ENCODE results near the gene F10. TPM values are rescaled to one million over a fixed set of nuclear protein-coding genes. Genes with fewer than 3 reads are reported as not detected.

Gene F10
- total and polyA plus RNA-seq, 2 experiments from 2014 or later: 0.76 to 1.6 TPM

- Histone ChIP-seq H3K79me2 (replicated peaks; ENCODE audit: insufficient read depth) (no peaks in the 10 kb centered on the region), H2AFZ (no peak overlapping the region), H4K20me1 (replicated peaks; ENCODE audit: insufficient read depth) (no peaks in the 10 kb centered on the region; the same call in none of the 2 replicates), H3K27ac (ENCODE audit: low read depth) (no peak overlapping the region), H3K4me1 (ENCODE audit: insufficient read depth) (no peaks in the 10 kb centered on the region), H3K4me3 (no peak overlapping the region), H3K4me2 (no peak overlapping the region), H3F3A (replicated peaks; ENCODE audit: low read depth) (no peaks in the 10 kb centered on the region), H3K36me3 (ENCODE audit: insufficient read depth) (peaks cover 4% of the 10 kb centered on the region; the same call in 1 of the 2 replicates), H3K27me3 (ENCODE audit: insufficient read depth) (no peaks in the 10 kb centered on the region), H3K9me2 (ENCODE audit: insufficient read depth) (no peaks in the 10 kb centered on the region)
- no peak overlapping the region for H3K4me3 Mint-ChIP-seq
- H3K27ac Mint-ChIP-seq: no peak overlapping the region
- no peaks in the 10 kb centered on the region for H3K9me3 Mint-ChIP-seq
- TF ChIP-seq ZNF114 (CRISPR knock-in tag; IDR thresholded peaks at IDR 0.05) (no peak), REST (IDR thresholded peaks at IDR 0.05; ENCODE audit: unreplicated experiment) (no peak), EZH2phosphoT487 (IDR thresholded peaks at IDR 0.05; ENCODE audit: unreplicated experiment) (no peak), CREB1 (CRISPR knock-in tag; IDR thresholded peaks at IDR 0.05; ENCODE audit: low read depth) (no peak), EZH2 (IDR thresholded peaks at IDR 0.05; ENCODE audit: low read depth, unreplicated experiment) (no peak), NANOG (IDR thresholded peaks at IDR 0.05; ENCODE audit: borderline replicate concordance) (no peak), STAT1 (IDR thresholded peaks at IDR 0.05; ENCODE audit: unreplicated experiment) (no peak), CTCF (conservative IDR thresholded peaks at IDR 0.05; ENCODE audit: low read depth in 2 of 2) (no peak), ZNF462 (CRISPR knock-in tag; IDR thresholded peaks at IDR 0.05) (no peak), ZNF331 (CRISPR knock-in tag; IDR thresholded peaks at IDR 0.05; ENCODE audit: low read depth) (no peak), JUNB (IDR thresholded peaks at IDR 0.05; ENCODE audit: unreplicated experiment) (no peak), ETS1 (IDR thresholded peaks at IDR 0.05) (no peak)
- H3K4me1 Mint-ChIP-seq: peaks cover 2% of the 10 kb centered on the region; the same call in 2 of the 3 replicates
- peaks cover 6% of the 10 kb centered on the region for H3K27me3 Mint-ChIP-seq (ENCODE audit: insufficient read depth, low read depth, poor library complexity)
- ATAC-seq: no peak
- no peak for DNase-seq (ENCODE audit: low spot score)
- peaks cover 50% of the 10 kb centered on the region for H3K36me3 Mint-ChIP-seq (ENCODE audit: low read depth)
Observed at GRCh38 chr13:113172419-113172926, 49.9 kb downstream of the F10 start.

Measured in GM23338 (cell line).